Measurements from ENCODE around the gene INTS3.
"Not testable (repeated sequence)": the region's sequence is repeated elsewhere in the genome, so short reads cannot be mapped to it uniquely, and the experiment has no call there.

INTS3 gene

DNA sequence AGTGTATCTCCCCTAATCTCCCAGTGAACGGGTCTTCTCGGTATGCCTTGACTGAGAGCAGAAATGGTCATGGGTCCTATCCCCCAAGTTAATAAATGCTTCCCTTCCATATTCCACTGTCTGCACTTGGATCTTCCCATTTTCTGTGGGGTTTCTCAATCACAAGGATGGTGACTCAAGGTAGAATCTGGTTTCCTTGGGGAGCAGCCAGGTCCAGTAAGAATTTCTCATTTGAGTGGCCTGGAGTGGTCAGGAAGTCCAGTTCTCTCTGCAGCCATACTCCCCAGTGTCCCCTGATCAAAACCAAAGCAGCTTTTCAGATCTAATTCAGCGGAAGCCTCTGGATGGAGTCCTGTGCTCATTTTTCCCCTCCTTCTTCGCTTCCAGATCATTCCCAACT, 32.6 kb downstream of the INTS3 start:
- DNase-seq, result no peak

DNA sequence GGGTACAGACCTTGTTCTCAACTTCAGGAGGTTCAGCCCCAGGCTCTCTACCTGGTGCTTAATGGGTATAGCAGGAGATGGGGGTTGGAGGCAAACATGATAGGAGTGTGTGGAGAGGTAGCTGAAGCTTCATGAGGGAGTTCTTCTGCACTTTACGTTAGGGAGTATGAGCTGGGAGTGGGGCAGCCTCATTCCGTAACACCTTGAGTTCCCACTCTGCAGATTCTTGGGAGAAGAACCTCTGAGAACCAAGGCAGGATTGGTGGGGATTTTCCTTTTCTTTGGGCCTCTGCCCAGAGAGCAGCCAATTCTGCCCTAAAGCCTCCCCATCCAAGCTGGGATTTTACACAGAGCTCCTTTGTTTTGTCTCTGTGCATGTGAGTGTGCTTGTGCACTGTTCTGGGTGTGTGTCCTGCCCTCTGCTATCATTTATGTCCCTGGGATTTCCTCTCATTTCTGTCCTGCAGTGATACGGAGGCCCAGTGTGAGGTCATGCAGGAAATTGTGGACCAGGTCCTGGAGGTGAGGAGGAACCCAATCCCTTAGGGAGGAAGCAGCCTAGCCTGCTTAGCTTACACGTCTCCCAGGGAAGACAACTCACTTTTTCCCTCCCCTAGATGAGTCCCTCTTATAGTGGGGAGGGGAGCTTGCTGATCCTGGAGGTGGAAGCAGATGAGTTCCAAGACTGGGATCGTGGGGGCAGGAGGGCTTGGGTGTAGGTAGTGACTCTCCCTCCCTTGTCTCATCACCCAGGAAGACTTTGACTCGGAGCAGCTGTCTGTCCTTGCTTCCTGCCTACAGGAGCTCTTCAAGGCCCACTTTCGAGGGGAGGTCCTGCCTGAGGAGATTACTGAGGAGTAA, 35.7 kb downstream of the INTS3 start:
- DNase-seq, result no peak

DNA sequence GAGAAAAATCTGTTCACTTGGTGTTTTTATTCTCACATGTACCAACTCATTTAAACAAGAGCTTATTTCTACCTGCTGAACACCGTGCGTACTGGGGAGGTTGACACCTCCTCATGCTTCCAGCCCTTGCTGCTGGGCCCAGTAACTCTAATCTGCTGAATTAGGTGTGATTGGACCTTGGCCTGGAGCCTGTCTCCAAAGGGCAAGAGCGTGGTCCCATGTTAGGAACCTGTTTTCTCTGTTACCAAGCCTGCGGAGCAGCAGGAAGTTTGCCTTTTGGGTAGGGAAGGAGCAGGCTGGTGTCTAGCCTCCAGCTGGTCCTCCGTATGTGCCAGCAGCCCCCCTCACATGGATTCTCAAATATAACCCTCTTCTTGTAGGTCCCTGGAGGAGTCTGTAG, 36.5 kb downstream of the INTS3 start:
- DNase-seq, result no peak

DNA sequence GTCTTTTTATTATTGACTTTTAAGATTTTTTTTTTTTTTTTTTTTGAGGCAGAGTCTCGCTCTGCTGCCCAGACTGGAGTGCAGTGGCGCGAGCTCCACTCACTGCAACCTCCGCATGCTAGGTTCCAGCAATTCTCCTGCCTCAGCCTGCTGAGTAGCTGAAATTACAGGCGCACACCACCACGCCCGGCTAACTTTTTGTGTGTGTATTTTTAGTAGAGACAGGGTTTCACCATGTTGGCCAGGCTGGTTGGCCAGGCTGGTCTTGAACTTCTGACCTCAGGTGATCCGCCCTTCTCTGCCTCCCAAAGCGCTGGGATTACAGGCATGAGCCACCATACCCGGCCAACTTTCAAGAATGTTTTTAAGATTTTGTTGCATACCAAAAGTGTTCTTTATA, 38.8 kb downstream of the INTS3 start:
- DNase-seq, result not testable (repeated sequence)

DNA sequence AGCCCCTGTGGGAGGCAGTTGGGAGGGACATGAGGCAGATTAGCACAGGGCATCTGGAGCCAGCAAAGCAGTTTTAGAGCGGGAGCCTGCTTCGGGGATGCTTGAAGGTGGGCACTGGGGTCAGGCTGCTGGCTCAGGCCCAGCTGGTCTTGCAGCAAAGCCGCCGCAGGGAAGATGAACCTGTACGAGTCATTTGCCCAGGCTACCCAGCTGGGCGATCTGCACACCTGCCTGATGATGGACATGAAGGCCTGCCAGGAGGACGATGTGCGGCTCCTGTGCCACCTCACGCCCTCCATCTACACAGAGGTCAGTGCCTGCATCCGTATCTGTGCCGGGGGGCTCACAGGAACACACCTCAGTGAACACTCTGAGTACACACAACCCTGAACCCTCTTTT, 39.7 kb downstream of the INTS3 start:
- DNase-seq, result no peak

DNA sequence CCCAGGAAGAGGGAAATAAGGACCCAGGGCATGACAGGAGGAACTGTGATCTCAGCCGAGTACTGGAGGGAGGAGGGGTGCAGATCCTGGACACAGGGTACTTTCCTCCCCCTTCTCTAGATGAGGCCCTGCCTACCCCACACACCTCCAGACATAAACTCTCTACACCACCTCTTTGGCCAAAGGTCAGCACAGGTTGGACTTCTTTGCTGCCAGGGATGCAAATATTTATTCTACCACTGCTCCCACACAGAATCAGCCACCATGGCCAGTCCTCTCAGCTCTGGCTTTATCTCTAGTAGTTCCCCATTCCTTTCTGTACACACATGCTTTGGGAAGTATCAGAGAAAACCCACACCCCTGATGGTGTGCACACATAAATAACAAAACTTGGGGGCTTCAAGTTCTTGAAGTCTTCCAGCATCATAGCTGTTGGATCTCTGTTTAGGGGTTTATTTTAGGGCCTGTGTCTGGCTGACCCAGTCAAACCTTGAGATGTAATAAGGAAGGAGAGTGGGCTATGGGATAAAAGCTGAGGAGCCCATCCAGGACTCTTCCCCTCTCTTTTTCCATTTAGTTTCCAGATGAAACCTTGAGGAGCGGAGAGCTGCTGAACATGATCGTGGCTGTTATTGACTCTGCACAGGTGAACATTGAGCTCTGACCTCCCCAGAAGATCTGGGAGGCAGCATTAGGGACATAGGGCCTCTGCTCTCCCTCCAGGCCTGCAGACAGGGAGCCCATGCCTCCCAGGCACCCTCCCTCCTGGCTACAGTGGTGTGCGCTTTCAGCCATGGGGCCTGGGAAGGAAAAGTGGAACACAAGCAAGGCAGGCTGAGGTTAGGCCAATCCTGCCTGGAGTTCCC, 40.7 kb downstream of the INTS3 start:
- DNase-seq, result no peak

DNA sequence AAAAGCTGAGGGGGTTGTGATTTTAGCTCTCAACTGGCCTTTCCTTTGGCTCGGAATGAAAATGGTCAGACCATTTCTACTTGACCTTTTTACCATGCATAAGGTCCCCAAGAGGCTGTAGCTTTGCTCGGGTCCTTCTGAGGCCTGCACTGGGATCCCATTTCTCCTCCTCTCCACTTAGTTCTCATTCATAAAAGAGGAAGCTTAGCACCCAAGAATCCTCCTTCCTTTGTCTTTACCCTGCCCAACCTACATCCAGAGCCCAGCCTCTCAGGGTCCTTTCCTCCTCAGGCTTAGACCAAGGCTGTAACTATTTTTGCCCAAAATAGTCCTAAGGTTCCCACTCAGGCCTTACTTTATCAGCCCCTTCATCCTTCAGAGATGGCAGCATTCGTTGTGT, 41.4 kb downstream of the INTS3 start:
- DNase-seq, result no peak

DNA sequence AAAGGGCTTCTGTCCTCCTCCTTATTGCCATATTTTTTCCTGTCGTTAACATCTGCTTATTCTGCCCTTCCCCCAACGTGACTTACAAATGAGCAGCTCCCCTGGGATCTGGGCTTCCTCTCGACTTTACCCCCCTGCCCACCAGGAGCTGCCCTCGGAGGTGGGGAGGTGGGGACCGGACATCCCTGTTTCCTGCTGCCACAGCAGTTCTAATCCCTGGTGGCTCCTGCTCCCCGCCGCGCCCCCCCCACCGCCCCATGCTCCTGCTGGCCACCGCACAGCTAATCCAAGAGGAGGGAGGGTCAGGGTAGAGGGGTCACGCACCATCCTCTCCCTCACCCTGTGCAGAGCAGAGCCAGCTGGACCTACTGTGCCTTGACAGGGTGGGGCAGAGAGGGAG, 42.9 kb downstream of the INTS3 start:
- DNase-seq, result no peak

DNA sequence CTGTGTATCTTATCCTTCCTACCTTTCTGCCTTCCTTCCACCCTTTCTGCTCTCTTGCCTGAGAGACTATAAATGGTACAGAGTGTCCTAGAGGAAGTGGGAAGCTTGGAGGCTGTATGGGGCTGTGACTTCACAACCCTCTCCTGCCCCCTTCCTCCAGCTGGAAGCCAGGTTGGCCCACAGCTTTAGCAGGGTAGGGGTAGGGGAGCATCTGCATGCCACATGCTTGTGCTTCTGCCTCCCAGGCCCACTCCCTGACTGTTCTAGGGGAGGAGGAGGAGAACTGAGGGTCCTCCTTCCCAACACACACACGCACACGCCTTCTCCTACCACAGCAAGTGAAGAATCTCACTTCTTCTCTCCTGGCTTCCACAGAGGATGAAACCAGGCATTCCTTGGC, 43.4 kb downstream of the INTS3 start:
- no peak for DNase-seq

DNA sequence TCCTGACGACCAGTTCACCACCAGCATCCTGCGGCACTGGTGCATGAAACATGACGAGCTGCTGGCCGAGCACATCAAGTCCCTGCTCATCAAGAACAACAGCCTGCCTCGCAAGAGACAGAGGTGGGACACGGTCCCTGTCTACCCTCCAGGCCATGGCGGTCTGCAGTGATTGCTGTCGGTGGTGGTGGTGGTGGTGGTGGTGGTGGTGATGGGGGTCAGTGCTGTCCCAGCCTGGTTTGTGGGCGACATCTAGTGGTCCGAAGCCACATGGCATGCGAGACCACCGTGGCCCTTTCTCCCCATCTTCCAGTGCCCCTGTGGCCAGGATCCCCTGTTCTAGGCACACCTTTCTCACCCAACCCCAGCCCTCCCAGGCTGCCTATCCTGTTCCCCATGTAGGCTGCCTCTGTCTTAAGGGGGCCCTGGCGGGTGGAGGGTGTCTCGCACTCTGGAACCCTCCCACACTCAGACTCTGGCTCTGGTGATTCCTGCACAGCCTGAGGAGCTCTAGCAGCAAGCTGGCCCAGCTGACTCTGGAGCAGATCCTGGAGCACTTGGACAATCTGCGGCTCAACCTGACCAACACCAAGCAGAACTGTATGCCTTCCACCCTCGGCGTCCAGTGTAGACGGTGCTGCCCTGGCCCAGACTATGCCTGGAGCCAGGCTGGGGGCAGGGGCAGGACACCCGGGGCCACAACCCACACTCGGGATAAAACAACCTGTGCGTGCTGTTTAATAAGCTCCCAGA, 44.2 kb downstream of the INTS3 start:
- DNase-seq, result no peak

DNA sequence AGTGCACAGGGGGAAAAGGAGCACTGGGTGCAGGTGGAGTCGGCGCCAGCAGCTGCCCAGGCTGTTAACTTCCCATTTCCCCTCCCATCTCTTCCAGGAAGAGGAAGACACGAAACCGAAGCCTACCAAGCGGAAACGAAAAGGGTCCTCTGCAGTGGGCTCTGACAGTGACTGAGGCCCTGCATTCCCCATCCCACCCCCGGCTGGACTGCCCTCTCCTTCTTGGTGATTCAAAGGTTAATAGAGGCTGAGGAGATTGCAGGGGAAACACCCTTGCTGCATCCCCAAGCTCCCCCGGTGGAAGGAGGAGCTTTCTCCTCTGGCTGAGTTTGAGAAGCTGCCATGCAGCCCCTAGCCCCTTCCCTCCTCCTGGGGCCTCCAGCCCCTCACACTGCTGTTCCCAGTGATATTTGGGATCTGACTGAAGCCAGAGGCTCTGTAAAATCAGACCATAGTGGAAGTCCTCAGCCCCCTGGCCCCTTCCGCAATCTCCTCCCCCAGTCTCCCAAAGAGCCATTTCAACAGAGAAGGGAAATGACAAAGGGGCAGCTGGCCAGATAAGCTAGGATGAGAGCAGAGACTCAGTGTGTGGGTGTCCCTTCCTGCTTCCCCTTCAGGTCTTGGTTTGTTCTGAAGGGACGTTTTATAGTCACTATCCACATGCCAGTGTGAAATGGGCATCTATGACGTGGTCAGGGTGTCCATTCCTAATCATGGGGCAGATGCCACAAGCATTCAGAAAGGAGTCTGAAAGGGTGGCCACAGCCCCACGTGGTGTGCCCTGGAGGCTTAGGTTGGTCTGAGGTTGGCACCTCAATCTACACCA, 45.5 kb downstream of the INTS3 start:
- DNase-seq, result no peak

DNA sequence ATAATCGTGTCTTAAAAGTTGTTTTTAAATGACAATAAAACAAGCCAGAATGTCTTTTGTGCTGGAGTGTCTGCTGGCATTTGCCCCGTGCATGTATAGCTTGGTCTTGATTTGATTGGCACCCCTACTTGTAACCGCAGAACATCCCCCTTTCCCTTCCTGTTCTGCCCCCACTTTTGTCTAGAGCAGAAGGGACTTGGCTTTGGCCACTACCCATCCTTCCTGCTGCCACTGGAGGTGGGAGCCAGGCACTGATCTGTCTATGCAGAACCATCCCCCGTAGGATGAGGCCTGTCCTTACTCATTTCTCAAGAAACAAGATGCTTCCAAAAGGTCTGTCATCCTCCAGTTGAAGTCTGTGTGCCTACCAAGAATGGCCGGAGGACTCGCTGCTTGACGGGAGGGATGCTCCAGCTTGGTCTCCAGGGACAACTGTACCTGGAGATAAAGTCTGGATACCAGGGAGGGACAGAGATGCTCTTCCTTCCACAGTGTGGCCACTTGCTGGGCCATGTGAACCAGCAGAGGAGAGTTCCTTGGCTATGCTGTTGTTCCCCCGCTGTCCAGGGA, 46.3 kb downstream of the INTS3 start:
- DNase-seq, result no peak

DNA sequence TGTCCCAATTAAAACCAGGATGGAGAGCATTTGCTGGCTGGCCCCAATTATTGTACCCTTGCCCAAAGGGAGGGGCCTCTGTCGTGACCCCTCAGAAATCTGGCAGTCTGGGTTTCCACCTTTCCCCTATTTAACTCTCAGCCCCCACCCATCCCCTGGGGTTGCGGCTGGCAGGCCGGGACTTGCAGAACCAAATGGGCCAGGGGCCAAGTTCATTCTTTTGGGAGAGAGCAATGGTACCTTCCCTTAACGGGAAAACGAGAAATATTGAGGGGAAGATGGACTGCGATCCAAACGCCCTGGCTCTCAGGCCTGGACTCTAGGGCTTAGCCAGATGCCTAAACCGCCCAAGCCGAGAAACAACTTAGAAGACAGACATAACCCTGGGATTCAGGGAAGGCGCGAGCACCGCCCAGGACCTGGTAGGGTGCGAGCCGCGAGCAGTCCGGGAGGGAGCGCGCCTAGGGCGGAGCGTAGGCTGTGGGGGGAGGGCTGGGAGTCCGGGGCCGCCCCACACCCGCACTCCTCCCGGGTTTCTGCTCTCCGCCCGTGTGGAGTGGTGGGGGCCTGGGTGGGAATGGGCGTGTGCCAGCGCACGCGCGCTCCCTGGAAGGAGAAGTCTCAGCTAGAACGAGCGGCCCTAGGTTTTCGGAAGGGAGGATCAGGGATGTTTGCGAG, 47.1 kb downstream of the INTS3 start, which contains the start of gene SLC27A3:
Gene SLC27A3, plus strand, starts transcription at position 628 of the 678 bp plus-strand sequence. CDS start 91 bp downstream, outside the sequence.
- DNase-seq, result peak; percentile 41

DNA sequence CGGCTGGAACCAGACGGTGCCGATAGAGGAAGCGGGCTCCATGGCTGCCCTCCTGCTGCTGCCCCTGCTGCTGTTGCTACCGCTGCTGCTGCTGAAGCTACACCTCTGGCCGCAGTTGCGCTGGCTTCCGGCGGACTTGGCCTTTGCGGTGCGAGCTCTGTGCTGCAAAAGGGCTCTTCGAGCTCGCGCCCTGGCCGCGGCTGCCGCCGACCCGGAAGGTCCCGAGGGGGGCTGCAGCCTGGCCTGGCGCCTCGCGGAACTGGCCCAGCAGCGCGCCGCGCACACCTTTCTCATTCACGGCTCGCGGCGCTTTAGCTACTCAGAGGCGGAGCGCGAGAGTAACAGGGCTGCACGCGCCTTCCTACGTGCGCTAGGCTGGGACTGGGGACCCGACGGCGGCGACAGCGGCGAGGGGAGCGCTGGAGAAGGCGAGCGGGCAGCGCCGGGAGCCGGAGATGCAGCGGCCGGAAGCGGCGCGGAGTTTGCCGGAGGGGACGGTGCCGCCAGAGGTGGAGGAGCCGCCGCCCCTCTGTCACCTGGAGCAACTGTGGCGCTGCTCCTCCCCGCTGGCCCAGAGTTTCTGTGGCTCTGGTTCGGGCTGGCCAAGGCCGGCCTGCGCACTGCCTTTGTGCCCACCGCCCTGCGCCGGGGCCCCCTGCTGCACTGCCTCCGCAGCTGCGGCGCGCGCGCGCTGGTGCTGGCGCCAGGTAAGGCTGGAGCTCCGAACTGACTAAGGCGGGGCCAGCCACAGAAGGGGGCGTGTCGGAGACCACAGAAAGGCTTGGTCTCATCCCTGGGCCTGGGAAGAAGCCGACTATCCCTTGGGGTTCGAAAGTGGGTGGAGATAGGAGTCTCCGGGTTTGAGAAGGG, 47.8 kb downstream of the INTS3 start:
- DNase-seq, result peak; percentile 85

DNA sequence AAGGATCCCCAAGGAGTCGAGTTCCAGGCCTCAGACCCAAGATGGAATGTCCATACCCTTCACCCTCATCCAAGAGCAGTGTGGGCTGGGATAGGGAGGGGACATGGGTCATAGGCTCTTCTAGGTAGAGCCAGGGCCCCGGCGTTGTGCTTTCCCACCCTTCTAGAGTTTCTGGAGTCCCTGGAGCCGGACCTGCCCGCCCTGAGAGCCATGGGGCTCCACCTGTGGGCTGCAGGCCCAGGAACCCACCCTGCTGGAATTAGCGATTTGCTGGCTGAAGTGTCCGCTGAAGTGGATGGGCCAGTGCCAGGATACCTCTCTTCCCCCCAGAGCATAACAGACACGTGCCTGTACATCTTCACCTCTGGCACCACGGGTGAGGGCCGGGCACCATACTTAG, 48.5 kb downstream of the INTS3 start:
- DNase-seq, result no peak

DNA sequence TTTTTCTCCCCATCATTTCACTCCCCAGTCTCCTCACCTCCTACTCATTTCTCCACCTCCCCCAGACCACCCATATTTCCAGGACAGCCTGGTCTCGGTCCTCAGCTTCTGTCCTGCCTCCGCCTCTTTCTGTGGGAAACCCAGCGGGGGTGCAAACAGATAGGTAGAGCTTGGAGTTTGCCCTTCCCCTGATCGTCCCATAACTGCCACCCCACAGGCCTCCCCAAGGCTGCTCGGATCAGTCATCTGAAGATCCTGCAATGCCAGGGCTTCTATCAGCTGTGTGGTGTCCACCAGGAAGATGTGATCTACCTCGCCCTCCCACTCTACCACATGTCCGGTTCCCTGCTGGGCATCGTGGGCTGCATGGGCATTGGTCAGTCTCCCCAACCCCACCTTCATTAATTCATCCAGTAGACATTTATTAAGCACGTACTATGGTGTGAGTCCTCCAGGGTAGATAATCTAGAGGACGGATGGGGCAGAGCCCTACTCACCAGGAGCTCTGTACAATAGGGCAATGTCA, 49.1 kb downstream of the INTS3 start:
- no peak for DNase-seq

DNA sequence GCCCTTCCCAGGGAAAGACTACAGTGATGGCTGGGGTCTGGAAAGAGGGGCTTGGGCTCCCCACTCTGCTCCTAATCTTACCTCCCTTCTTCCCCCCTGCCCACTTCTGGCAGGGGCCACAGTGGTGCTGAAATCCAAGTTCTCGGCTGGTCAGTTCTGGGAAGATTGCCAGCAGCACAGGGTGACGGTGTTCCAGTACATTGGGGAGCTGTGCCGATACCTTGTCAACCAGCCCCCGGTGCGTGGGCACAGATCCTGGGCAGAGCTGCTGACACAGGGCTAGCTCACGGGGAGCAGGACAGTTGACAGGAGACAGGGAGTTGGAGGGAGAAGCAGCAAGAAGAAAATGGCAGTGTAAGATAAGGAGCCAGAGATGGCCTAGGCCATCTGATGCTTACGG, 49.8 kb downstream of the INTS3 start:
- DNase-seq, result no peak

DNA sequence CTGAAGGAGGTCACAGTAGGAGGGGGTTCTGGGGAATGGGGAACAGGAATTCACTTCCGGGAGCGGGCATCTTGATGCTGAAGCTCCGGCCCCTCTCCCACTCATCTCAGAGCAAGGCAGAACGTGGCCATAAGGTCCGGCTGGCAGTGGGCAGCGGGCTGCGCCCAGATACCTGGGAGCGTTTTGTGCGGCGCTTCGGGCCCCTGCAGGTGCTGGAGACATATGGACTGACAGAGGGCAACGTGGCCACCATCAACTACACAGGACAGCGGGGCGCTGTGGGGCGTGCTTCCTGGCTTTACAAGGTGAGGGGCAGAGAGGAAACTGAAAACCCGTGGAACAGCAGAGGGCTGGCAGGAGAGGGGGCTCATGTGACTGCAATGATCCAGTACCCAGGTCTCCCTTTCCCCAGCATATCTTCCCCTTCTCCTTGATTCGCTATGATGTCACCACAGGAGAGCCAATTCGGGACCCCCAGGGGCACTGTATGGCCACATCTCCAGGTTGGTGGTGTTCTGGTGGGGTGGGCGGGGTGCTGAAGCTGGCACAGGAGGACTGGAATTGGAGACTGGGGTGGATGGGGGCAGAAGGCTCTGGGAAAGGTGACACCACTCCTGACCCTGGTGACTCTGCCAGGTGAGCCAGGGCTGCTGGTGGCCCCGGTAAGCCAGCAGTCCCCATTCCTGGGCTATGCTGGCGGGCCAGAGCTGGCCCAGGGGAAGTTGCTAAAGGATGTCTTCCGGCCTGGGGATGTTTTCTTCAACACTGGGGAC, 50.4 kb downstream of the INTS3 start:
- DNase-seq, result no peak

DNA sequence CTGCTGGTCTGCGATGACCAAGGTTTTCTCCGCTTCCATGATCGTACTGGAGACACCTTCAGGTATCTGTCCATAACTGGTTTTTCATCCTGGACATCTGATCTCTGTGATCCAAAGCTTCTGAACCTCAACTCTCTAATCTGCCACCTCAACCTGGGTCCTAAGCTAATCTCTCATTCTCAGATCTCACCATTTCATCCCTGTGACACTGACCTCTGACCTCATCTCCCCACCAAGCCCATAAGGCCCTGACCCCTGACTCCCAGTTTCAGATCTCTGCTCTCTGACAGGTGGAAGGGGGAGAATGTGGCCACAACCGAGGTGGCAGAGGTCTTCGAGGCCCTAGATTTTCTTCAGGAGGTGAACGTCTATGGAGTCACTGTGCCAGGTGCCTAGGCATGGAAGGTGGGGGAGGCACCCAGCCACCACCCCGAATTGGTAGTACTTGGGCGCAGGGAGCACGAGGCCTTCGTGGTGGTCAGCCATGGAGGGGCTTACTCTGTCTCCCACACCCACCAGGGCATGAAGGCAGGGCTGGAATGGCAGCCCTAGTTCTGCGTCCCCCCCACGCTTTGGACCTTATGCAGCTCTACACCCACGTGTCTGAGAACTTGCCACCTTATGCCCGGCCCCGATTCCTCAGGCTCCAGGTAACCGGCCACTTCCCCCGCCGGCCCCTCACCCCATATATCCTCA, 51.1 kb downstream of the INTS3 start:
- no peak for DNase-seq
